DOHH2 (cell line): Measurements from ENCODE around the gene TIGAR.

Experiments
- CTCF ChIP-seq: fragments of 200-600 bp; sonication (generic); IDR thresholded peaks from one replicate; pipeline ENCODE4 v1.5.1; 2014; ENCODE audit warnings: antibody characterized with exemption, mild to moderate bottlenecking, low read depth, low read length; ENCODE audit not compliant: poor library complexity, severe bottlenecking
- EZH2phosphoT487 ChIP-seq: fragments of 200-600 bp; sonication (generic); IDR thresholded peaks from 2 replicates; pipeline ENCODE4 v1.6.1; 2017; ENCODE audit warnings: borderline replicate concordance, mild to moderate bottlenecking, antibody characterized with exemption, low read length, moderate library complexity, mixed read lengths

GRCh38 chr12:4278329-4279197 lies 42.5 kb upstream of the TIGAR start:
- no peak for TF ChIP-seq CTCF
- TF ChIP-seq EZH2phosphoT487, result no peak
